SIG-M5 treated with dmso at 0.1 percent for 504 hours (cell line): Measurements from ENCODE around the gene AFAP1.

Experiments
- DNase-seq: peaks from one replicate; lab custom pipeline; 2025; ENCODE audit not compliant: unreplicated experiment; lab: John Stamatoyannopoulos, UW

The AFAP1 gene

GRCh38 chr4:7968262-7968896, 28.7 kb upstream of the AFAP1 start:
- DNase-seq: no peak

DNA sequence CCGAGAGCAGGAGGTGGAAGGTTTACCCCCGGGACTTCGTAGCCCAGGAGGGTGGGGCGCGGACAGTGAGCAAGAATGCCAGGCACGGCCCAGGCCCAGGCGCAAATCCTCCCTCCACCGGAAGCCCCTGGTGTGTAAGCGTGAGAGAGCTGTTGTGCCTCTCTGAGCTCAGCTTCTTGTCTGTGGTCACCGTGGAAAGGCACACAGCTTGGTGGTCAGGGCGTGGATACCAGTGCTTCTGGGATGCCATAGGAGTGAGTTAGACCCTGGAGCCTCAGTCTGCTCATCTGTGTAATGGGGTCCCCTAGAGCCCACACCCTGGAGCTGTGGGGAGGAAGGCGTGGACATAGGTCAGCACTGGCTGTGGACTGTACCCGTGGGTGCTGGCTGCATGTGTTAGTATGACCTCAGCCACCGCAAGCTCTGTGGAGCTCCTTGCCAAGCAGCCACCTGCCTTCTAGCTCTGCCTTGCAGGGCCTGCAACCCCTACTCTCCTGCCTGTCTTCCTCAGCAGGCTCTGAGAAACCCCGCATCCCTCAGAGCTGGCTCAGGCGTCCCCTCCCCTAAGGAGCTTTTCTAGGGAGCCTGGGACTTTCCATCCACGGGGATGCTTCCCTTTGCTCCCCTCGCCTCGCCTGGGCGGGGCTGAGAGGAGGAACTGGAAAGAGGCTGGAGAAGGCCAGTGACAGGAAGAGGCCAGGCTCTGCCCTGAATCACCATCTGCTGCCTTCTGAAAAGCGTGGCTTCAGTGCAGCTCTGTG, 28.0 kb upstream of the AFAP1 start:
- DNase-seq: no peak

- DNase-seq: no peak
These were observed 27.4 kb upstream of the AFAP1 start for GRCh38 chr4:7967063-7967440.

GRCh38 chr4:7966281-7967062, 26.8 kb upstream of the AFAP1 start:
- DNase-seq: no peak

GRCh38 chr4:7964890-7965662, 25.4 kb upstream of the AFAP1 start:
- no peak for DNase-seq

GRCh38 chr4:7964459-7964858, 24.8 kb upstream of the AFAP1 start:
- DNase-seq: no peak

DNA sequence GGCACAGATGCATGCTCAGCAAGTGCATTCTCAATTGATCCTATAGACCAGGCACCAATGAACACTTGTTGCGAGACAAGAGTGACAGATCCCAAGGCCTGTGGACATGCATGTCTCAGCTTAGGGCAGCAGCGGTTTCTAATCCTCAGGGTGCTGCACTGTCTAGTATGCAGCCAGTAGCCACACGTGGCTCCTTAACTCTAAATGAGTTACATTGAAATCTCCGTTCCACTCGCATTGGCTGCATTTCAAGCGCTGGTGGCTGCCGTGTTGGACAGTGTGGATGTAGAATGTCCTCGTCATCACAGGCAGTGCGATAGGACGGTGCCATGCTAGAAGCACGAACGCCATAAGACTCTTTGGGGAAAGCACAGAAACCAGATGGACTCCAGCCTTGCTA, 24.0 kb upstream of the AFAP1 start:
- no peak for DNase-seq

DNA sequence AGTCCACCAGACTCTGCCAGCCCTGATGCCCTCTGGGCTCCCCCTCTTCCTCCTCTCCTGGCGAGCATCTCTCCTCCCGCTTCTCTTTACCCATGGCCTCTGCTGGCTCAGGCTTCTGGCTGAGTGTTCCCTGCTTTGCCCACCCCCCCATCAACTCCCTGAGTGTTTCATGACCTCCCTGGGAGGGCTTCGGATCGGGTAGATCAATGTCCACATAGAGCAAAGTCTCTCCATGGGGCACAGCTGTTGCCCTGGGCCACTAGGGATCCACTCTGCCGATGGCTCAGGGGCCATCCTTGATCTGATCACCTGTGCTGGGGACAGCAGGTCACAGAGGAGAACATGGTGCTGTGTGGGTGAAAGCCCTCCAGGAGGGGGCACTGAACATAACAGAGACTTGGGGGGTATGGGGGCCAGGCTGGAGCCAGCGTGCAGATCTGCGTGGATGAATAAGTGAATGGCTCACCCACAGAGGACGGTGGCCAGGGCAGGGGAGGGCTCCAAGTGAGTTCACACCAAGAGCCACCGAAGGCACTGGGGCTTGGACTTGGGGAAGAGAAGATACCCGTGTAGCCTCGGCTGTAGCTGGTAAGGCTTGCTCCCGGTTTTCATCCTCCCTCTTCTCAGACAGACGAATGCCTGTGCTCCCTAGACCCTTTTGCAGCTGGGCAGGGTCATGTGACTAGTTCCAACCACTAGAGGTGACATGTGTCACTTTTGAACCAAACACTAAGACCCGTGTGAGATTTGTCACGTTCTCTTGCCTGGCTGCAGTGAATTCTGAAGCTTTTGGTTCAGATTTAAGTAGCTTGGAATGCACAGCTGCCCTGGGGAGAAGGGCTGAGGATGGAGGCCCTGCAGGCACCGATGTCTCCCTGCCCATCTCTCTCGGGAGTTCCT, 23.2 kb upstream of the AFAP1 start:
- DNase-seq: no peak

- no peak for DNase-seq
These were observed 21.4 kb upstream of the AFAP1 start for GRCh38 chr4:7960790-7961655.

- DNase-seq: no peak
These were observed 20.5 kb upstream of the AFAP1 start for GRCh38 chr4:7960017-7960789.

DNA sequence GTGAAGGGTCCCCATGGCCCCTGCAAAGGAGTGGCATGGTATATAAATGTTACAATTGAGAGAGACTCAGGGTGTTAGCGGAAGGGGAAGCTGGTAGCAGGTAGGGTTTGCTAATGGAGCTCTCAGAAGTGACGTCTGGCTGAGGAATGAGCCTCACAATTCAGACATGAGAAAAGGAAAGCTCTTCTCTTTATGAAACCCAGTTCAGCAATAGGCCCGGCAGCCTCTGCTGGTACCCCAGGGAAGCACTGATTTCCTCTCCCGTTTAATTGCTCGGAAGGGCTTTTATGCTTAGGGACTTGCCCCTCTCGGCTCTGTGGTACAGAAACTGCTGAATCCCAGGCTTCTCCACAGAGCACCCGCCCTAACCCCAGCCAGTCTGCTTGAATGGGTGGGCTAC, 19.4 kb upstream of the AFAP1 start:
- no peak for DNase-seq

GRCh38 chr4:7956934-7957656, 17.4 kb upstream of the AFAP1 start:
- no peak for DNase-seq

DNA sequence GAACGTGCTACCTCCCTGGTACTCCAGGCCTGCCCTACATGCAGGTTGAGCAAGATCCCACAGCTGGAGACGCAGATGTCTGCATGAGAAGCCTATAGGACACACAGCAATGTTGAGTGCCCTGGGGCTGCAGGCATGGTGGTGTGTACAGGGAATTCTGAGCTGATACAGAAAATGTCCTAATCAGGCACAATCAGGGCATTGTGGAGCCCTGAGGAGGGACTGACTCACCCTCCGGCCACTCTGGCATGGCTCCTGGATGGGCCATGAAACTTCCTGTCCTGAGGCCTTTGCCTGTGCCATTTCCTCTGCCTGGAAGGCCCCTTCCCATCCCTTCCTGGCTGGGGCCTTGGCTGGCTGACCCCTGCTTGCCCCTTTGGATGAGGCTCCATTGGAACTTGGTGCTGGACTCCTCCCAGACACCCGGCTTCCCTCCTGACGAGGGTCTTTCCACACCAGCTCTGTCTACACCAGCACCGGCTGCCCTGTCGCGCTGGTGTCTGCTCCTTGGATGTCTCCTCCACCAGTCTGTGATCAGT, 16.7 kb upstream of the AFAP1 start:
- no peak for DNase-seq

DNA sequence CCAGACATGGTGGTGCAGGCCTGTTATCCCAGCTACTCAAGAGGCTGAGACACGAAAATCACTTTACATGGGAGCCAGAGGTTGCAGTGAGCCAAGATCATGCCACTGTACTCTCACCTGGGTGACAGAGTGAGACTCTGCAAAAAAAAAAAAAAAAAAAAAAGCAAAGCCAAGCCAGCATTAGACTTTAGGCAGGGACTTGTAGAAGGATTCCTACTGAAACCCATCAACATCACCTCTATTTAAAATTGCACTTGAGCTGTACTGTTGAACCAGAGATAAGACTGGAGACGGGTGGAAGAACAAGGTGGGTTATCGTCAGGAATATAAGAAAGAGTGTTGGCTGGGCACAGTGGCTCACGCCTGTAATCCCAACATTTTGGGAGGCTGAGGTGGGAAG, 15.7 kb upstream of the AFAP1 start:
- DNase-seq: no peak

DNA sequence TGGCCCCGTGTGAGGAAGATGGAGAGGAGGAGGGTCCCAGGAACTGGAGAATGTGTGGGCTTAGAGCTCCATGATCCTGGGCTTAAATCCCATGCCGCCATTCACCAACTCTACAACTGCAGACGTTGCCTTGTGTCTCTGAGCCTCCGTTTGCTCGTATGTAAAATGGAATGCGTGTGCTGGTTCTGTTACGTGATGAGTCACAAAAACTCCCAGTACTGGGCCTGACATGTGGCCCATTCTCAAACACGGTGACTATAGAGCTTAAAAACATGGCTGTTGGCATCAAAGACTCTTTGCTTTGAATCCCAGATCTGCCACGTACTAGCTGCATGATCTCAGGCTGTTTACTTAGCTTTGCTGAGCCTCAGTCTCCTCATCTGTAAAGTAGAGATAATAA, 13.0 kb upstream of the AFAP1 start:
- DNase-seq: no peak

GRCh38 chr4:7950301-7951092, 10.8 kb upstream of the AFAP1 start:
- DNase-seq: no peak

DNA sequence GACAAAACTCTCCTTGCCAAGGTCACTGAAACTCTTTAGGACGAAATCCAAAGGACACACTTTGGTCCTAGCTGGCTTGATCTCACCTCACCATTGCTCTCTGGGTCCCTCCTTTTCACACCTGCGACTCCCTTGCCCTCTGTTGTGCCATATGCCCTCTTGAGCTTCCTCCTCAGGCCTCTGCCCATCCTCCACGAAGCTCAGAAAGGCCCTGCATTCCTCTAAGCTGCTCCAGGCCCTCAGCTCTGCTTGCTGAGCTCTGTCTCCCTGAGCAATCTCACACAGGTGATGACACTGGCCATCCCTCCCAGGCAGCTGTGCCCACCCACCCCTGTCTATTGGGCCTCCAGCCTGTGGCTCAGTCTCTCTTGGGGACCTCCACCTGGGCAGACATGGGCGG, 10.1 kb upstream of the AFAP1 start:
- DNase-seq: no peak
